Progenitor cell of endocrine pancreas (in vitro differentiated cells): Measurements from ENCODE around the gene NDUFS4. TPM values are rescaled to one million over a fixed set of nuclear protein-coding genes. Genes with fewer than 3 reads are reported as not detected.
"Not testable (repeated sequence)": the region's sequence is repeated elsewhere in the genome, so short reads cannot be mapped to it uniquely, and the experiment has no call there.

Experiments
- DNase-seq: peaks from one replicate; pipeline ENCODE4 v3.0.0; 2021; ENCODE audit warnings: low spot score; ENCODE audit not compliant: unreplicated experiment
- H3K27ac Mint-ChIP-seq: 2 replicates; pipeline ENCODE4 v1.8.0; 2021; ENCODE audit warnings: mild to moderate bottlenecking, moderate library complexity, mixed read lengths
- H3K27me3 Mint-ChIP-seq: 2 replicates; pipeline ENCODE4 v1.8.0; 2021; ENCODE audit warnings: mixed read lengths
- H3K36me3 Mint-ChIP-seq: 2 replicates; pipeline ENCODE4 v1.8.0; 2022; ENCODE audit warnings: mixed read lengths; ENCODE audit not compliant: insufficient read depth
- H3K4me1 Mint-ChIP-seq: 2 replicates; pipeline ENCODE4 v1.8.0; 2021; ENCODE audit warnings: low read depth, mixed read lengths
- H3K4me3 Mint-ChIP-seq: 2 replicates; pipeline ENCODE4 v1.8.0; 2021; ENCODE audit warnings: low read depth, mild to moderate bottlenecking, moderate library complexity, mixed read lengths
- H3K9me3 Mint-ChIP-seq: 2 replicates; pipeline ENCODE4 v1.8.0; 2021; ENCODE audit warnings: low read depth, mixed read lengths
- long read RNA-seq: library from polyadenylated mRNA; unstranded; transcript quantifications from one replicate; pipeline ENCODE4 v2.0.0, GENCODE V29; 2020
- total RNA-seq: library from RNA; stranded (reverse); gene quantifications from 2 replicates; pipeline ENCODE4 v1.2.1, GENCODE V29; 2021
- TF ChIP-seq, protein P1 (sequence below): fragments of 200-600 bp; sonication (generic); IDR thresholded peaks from one replicate; pipeline ENCODE4 v1.5.0; 2021; ENCODE audit warnings: antibody characterized with exemption, mild to moderate bottlenecking; ENCODE audit not compliant: unreplicated experiment

Gene NDUFS4
- total RNA-seq = 61.6 and 62.7 TPM in 2 replicates
- long read RNA-seq, transcript NDUFS4-201 (5 exons, 675 nt) = major isoform, 5 of 7 reads
- long read RNA-seq, partial matches to known transcripts = 1 of 7 reads
- long read RNA-seq, other reads (novel, unspliced or antisense) = 1 of 7 reads

GRCh38 chr5:53560506-53561191 is at the start of gene NDUFS4:
NDUFS4 (plus strand) TSS chr5:53560639; CDS start chr5:53560663, 24 bp downstream.
- H3K27me3 Mint-ChIP-seq = no peaks in the 10 kb centered on the region

GRCh38 chr5:53512539-53512938 is 47.9 kb upstream of the NDUFS4 start:
- Mint-ChIP-seq H3K27ac (no peak overlapping the region), H3K4me1 (no peaks in the 10 kb centered on the region), H3K4me3 (no peak overlapping the region), H3K27me3 (no peaks in the 10 kb centered on the region), H3K9me3 (peaks cover 23% of the 10 kb centered on the region), H3K36me3 (peaks cover 3% of the 10 kb centered on the region)
- TF ChIP-seq, protein P1, sequence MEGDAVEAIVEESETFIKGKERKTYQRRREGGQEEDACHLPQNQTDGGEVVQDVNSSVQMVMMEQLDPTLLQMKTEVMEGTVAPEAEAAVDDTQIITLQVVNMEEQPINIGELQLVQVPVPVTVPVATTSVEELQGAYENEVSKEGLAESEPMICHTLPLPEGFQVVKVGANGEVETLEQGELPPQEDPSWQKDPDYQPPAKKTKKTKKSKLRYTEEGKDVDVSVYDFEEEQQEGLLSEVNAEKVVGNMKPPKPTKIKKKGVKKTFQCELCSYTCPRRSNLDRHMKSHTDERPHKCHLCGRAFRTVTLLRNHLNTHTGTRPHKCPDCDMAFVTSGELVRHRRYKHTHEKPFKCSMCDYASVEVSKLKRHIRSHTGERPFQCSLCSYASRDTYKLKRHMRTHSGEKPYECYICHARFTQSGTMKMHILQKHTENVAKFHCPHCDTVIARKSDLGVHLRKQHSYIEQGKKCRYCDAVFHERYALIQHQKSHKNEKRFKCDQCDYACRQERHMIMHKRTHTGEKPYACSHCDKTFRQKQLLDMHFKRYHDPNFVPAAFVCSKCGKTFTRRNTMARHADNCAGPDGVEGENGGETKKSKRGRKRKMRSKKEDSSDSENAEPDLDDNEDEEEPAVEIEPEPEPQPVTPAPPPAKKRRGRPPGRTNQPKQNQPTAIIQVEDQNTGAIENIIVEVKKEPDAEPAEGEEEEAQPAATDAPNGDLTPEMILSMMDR = no peak
- no peak for DNase-seq

More at GRCh38 chr5:53560506-53561191, at the start of gene NDUFS4:
- Mint-ChIP-seq H3K4me3 (peak within 1 kb of the TSS; percentile 98), H3K9me3 (peaks cover 7% of the 10 kb centered on the region), H3K4me1 (peaks cover 11% of the 10 kb centered on the region), H3K27ac (peak within 1 kb of the TSS; percentile 98), H3K36me3 (no peaks in the 10 kb centered on the region)
- DNase-seq = peak; percentile 79
- TF ChIP-seq, protein P1 = no peak

DNA sequence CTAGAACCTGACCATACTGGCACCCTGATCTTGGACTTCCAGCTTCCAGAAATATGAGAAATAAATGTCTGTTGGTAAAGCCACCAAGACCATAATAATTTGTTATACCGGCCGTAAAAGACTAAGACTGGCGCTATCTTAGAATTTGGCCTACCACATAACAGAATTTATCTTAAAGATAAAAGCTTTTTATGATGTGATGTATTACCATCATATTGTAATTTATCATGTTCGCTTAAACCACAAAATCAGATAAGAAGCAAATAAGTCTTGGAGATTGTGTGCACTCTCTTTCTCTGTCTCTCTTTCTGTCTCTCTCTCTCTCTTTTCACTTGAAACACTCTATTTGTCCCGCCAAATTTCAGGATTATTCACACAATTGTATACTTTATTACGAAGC is 44.5 kb upstream of the NDUFS4 start:
- H3K4me1 Mint-ChIP-seq = no peaks in the 10 kb centered on the region
- TF ChIP-seq, protein P1 = no peak
- H3K27ac Mint-ChIP-seq = no peak overlapping the region
- peaks cover 12% of the 10 kb centered on the region for H3K9me3 Mint-ChIP-seq
- no peaks in the 10 kb centered on the region for H3K36me3 Mint-ChIP-seq
- DNase-seq = no peak
- H3K27me3 Mint-ChIP-seq = no peaks in the 10 kb centered on the region
- H3K4me3 Mint-ChIP-seq = no peak overlapping the region

DNA sequence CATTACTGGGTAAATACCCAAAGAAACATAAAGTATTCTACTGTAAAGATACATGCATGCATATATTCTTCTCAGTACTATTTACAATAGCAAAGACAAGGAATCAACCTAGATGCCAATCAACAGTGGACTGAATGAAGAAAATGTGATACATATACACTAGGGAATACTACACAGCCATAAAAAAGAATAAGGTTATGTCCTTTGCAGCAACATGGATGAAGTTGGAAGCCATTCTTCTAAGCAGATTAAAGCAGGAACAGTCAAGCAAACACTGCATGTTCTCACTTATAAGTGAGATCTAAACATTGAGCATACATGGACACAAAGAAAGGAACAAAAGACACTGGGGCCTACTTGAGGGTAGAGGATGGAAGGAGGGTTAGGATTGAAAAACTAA is 39.6 kb upstream of the NDUFS4 start:
- DNase-seq = no peak
- Mint-ChIP-seq H3K4me1 (no peaks in the 10 kb centered on the region), H3K27ac (no peak overlapping the region), H3K4me3 (no peak overlapping the region), H3K27me3 (no peaks in the 10 kb centered on the region), H3K36me3 (no peaks in the 10 kb centered on the region), H3K9me3 (peaks cover 23% of the 10 kb centered on the region)
- TF ChIP-seq, protein P1 = no peak

DNA sequence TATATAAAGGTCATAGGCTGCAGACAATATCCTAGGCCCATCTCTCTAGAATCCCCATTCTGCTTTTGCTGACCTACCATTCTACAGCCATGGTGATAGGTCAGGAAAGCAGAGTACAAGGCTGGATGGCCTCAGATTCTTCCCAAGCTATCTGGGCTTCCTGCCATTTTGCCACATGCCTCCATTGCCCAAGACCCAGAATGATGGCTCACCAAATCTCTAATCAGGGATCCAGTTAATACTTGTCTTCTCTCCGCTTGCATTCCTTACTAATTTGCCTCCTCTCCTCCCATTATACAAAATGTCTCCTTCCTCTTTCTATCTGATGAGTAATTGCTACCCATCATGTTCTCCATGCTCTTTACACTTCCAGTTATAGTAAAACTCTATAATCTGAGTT is 22.7 kb upstream of the NDUFS4 start:
- Mint-ChIP-seq H3K4me1 (no peaks in the 10 kb centered on the region), H3K9me3 (no peaks in the 10 kb centered on the region), H3K36me3 (no peaks in the 10 kb centered on the region), H3K27ac (no peak overlapping the region), H3K27me3 (no peaks in the 10 kb centered on the region), H3K4me3 (no peak overlapping the region)
- DNase-seq = no peak
- TF ChIP-seq, protein P1 = no peak

- H3K9me3 Mint-ChIP-seq, DNase-seq, H3K4me1 Mint-ChIP-seq, H3K27ac Mint-ChIP-seq, H3K36me3 Mint-ChIP-seq, H3K27me3 Mint-ChIP-seq, H3K4me3 Mint-ChIP-seq: not testable (repeated sequence)
These were observed 19.7 kb upstream of the NDUFS4 start for GRCh38 chr5:53540739-53541138.
